AG04449 (cell line): ENCODE measurements around the gene MSANTD1.

Experiments
- CTCF ChIA-PET: fragments of 350-600 bp; formaldehyde crosslinking; extraction: SDS; loops from one replicate; lab custom pipeline; 2021; ENCODE audit warnings: antibody characterized with exemption; lab: Yijun Ruan, JAX
- POLR2A ChIA-PET: fragments of 400-600, 350-600 bp; formaldehyde crosslinking; extraction: SDS; loops from one replicate; lab custom pipeline; 2020; ENCODE audit warnings: antibody characterized with exemption, inconsistent platforms; lab: Yijun Ruan, JAX
- DNase-seq: peaks from one replicate; pipeline ENCODE4 v3.0.0-alpha.2; 2010; ENCODE audit warnings: low read depth, low spot score
- H3K4me3 ChIP-seq: 2 replicates; pipeline ENCODE4 v1.5.1; 2011; ENCODE audit warnings: low read depth, mild to moderate bottlenecking, control low read depth, low read length
- TF ChIP-seq, protein P1 (sequence below): IDR thresholded peaks from one replicate; pipeline ENCODE4 v1.5.1; 2011; ENCODE audit warnings: mild to moderate bottlenecking, moderate library complexity, low read length, control low read depth, inconsistent platforms; ENCODE audit not compliant: insufficient read depth; ENCODE audit errors: missing control alignments

MSANTD1 gene

DNA sequence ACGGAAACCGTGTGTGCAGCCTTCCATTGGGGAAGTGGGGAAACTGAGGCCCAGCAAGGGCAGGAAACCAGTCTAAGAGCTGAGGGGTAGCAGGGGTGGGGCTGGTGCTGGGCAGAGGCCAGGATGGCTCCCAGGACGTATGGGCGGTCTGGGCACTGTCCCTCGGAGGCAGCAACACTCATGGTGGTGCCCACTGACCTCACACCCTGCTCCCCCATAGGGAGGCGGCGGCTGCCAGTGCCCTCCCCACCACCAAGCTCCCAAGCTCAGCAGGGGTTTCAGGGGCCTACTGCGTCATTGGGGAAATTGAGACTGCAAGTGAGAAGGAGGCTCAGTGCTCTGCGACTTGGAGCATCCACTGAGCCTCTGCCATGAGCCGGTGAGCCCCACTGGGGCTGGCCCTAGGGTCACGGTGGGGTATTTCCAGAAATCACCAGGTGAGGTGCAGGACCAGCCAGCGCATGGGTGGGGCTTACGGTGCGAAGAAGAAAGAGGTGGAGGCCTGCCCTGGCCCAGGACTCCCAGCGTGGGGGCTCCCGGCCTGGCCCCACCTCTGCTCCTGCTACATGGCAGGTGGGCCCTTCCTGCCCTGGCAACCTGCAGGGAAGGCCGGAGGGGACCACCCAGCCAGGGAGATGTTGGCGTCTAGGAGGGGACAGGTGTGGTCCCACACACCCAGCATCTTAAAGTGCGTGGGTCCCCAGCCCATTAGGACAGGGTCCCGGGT, 915 bp downstream of the MSANTD1 start:
- POLR2A ChIA-PET: no interaction called here
- H3K4me3 ChIP-seq: no peak overlapping the region
- TF ChIP-seq, protein P1, sequence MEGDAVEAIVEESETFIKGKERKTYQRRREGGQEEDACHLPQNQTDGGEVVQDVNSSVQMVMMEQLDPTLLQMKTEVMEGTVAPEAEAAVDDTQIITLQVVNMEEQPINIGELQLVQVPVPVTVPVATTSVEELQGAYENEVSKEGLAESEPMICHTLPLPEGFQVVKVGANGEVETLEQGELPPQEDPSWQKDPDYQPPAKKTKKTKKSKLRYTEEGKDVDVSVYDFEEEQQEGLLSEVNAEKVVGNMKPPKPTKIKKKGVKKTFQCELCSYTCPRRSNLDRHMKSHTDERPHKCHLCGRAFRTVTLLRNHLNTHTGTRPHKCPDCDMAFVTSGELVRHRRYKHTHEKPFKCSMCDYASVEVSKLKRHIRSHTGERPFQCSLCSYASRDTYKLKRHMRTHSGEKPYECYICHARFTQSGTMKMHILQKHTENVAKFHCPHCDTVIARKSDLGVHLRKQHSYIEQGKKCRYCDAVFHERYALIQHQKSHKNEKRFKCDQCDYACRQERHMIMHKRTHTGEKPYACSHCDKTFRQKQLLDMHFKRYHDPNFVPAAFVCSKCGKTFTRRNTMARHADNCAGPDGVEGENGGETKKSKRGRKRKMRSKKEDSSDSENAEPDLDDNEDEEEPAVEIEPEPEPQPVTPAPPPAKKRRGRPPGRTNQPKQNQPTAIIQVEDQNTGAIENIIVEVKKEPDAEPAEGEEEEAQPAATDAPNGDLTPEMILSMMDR: no peak
- no peak for DNase-seq
- CTCF ChIA-PET: interaction anchor here (1.4 kb wide), 1 partner anchor 231 kb away, joined by 3 read pairs; no protein-coding TSS in a partner anchor

DNA sequence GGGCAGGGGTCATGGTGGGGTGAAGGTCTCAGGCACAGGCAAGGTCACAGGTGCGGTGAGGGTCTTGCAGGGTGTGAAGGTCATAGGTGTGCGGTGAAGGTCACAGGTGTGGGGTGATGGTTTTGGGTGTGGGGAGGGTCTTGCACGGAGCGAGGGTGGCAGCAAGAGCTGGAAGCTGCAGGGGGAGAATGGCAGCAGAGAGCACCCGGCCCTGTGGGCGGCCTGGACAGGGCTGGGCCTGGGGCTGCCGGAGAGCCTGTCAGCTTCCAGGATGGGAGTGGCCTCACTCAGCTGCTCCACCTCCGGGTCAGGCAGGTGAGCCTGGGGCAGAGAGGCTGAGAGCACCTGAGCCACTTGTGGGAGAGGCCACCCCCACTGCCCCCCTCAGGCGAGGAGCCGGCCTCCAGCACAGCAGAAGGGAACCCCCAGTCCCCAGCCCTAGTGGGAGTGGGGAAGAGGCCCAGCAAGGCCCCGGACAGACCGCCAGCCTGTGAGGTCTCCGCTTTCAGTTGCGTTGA, 1.5 kb downstream of the MSANTD1 start:
- ChIA-PET POLR2A (no interaction called here), CTCF (no interaction called here)
- no peak overlapping the region for H3K4me3 ChIP-seq
- TF ChIP-seq, protein P1: no peak
- DNase-seq: no peak

DNA sequence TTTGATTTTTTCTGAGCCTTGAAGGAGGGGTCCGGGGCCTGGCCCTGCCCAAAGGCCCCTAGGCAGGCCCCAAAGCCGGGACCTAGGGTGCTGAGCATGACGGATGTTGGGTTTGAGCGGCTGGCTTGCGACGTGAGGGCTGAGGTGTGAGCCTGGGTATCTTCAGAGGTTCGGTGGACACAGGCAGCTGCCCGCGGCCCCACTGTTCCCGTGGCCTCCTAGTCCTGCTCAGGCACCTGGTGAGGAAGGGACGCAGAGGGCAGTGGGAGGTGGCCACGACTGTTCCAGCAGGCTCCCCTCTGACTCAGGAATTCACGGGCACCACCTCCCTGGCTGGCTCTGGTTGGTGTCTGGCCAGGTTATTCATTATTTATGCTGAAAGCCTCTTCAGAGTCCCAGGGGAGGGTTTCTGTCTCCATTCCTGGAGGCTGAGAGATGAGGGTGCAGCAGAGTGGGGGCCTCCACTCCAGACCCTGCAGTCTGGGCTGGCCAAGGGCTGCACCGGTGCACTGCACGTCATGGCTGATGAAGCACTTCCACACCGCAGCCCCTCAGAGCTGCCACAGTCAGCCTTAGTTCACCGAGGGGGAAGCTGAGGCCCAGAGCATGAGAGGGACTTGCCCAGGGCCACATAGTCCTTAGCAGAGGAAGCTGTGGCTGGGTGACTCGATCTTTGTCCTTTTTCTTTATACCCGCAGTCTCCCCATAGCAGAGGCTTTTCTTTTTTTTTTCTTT, 2.2 kb downstream of the MSANTD1 start:
- TF ChIP-seq, protein P1: no peak
- ChIA-PET POLR2A (no interaction called here), CTCF (no interaction called here)
- DNase-seq: no peak
- no peak overlapping the region for H3K4me3 ChIP-seq

DNA sequence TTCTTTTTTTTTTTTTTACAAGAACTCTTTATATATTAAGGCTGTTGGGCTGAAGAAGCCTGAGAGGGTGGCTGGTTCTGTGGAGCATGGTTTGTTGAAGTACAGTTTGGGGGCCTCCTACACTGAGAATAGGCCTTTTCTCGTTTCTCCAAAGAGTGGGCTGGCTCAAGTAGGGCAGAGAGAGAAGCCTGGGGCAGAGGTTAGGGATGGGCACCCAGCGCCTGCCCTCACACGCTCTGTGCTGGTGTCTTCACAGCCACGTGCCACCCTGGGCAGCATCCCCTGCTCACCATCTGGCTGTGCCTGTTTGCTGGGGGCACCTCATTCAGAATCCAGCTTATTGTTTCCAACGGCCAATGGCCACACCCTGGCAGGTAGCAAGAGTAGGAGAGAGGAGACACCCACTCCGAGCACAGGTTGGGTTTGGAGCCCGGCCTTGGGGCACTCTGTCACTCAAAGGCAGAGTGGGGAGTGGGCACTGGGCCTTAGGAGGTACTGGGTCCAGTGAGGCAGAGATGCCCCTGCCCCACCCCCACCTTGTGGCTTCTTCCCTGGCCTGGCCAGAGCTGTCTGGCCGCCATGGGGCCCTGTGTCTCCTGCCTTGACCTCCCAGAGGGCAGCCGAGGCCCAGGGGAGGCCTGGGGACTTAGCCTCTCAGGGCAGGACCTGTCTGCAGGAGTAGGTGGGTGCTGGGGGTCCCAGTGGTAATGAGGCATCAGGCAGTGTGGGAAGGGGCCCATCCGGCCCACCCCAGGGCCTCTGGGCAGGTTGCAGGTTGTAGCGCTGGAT, 2.9 kb downstream of the MSANTD1 start:
- POLR2A ChIA-PET: interaction anchor here (0.6 kb wide), 1 partner anchor 27 kb away, joined by 4 read pairs; no protein-coding TSS in a partner anchor
- CTCF ChIA-PET: interaction anchor here (0.9 kb wide), 1 partner anchor 11 kb away, joined by 3 read pairs; no protein-coding TSS in a partner anchor
- no peak overlapping the region for H3K4me3 ChIP-seq
- TF ChIP-seq, protein P1: no peak
- DNase-seq: no peak

DNA sequence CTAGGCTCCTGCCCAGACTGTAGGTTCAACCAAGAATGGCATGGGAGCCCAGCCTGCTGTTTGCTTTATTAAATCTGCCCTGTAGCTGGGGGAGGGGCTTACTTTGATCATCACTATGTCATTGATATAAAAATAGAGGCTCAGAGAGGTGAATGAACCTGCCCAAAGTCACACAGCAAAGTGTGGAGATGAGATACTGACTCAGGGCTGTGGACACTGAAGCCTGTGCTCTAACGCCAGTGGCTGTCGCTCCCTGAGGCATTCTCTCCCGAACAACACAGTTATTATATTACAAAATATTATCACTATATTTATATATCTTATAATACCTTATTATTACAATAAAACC, 3.5 kb downstream of the MSANTD1 start:
- POLR2A ChIA-PET: interaction anchor here (0.6 kb wide), 1 partner anchor 27 kb away, joined by 4 read pairs; no protein-coding TSS in a partner anchor
- TF ChIP-seq, protein P1: no peak

More for the DNA sequence above, 3.5 kb downstream of the MSANTD1 start:
- no peak overlapping the region for H3K4me3 ChIP-seq
- CTCF ChIA-PET: interaction anchor here (0.9 kb wide), 1 partner anchor 11 kb away, joined by 3 read pairs; no protein-coding TSS in a partner anchor
- no peak for DNase-seq
